Body of pancreas (tissue), 4 donors: Measurements from ENCODE around the gene SCCPDH. TPM values are rescaled to one million over a fixed set of nuclear protein-coding genes. Genes with fewer than 3 reads are reported as not detected.
"Not testable (repeated sequence)": the region's sequence is repeated elsewhere in the genome, so short reads cannot be mapped to it uniquely, and the experiment has no call there.

ENCODE experiments used
- ATAC-seq: fragments of 150-250 bp; one replicate; pipeline ENCODE4 v1.9.1; 2016
- DNase-seq, 4 donors: peaks; one replicate each; pipeline ENCODE4 v3.0.0-alpha.2; 2019
- H3K27ac ChIP-seq, 4 donors: fragments of 200-600 bp; sonication (generic); 1 replicate in 3 of 4; 2 replicates in 1 of 4; pipeline versions ENCODE4 v1.5.1 to v1.6.1; 2016 to 2019; ENCODE audit warnings: mild to moderate bottlenecking in 1 of 4, mixed read lengths in 1 of 4, moderate library complexity in 1 of 4
- H3K27me3 ChIP-seq, 2 donors: fragments of 200-600 bp; sonication (generic); one replicate each; pipeline ENCODE4 v1.6.0; 2016; ENCODE audit warnings: mild to moderate bottlenecking in 1 of 2
- H3K36me3 ChIP-seq, 2 donors: fragments of 200-600 bp; sonication (generic); replicated peaks in 1 of 2; 2 replicates each; pipeline ENCODE4 v1.5.1; 2016; ENCODE audit warnings: low read depth in 2 of 2; ENCODE audit not compliant: insufficient read depth in 1 of 2
- H3K4me1 ChIP-seq: fragments of 200-600 bp; sonication (generic); one replicate; pipeline ENCODE4 v1.6.0; 2016
- H3K4me3 ChIP-seq, 2 donors: fragments of 200-600 bp; sonication (generic); 1 replicate in 1 of 2; 2 replicates in 1 of 2; pipeline ENCODE4 v1.5.1; 2016 to 2019
- H3K9me3 ChIP-seq, 3 donors: fragments of 200-600 bp; sonication (generic); 1 replicate in 2 of 3; 2 replicates in 1 of 3; pipeline ENCODE4 v1.5.1; 2016
- CTCF ChIP-seq, 7 experiments: fragments of 450-650 bp in 4 of 7; fragments of 200-600 bp in 3 of 7; sonication (generic) in 3 of 7; IDR thresholded peaks; one replicate each; pipeline ENCODE4 v1.5.1; 2016 to 2019; ENCODE audit warnings: antibody characterized with exemption in 7 of 7
- POLR2A ChIP-seq, 3 donors: fragments of 450-650 bp; IDR thresholded peaks; one replicate each; pipeline ENCODE4 v1.6.1; 2016; ENCODE audit warnings: antibody characterized with exemption in 3 of 3, mild to moderate bottlenecking in 2 of 3
- WGBS, 2 donors: methylation state at CpG; one replicate each; pipeline ENCODE4 v1.1.5; 2017; 5-methylcytosine and 5-hydroxymethylcytosine counted together
- intact Hi-C: fragments of 100-400 bp; cut with DNase I; formaldehyde crosslinking; loops from one replicate; pipeline ENCODE4 v1.15.1; 2023
- small RNA-seq: library from RNA; depleted of rRNA; stranded (forward); fragments of <200 nt; gene quantifications from one replicate; pipeline ENCODE3, GENCODE V24; 2016
- total RNA-seq, 2 donors: library from RNA; depleted of rRNA; stranded (reverse); fragments of >200 nt; gene quantifications; one replicate each; pipeline ENCODE4 v1.1.0, GENCODE V29; 2016

SCCPDH gene
- total RNA-seq, 2 donors from 2014 or later: 9.9 to 15.0 TPM

DNA sequence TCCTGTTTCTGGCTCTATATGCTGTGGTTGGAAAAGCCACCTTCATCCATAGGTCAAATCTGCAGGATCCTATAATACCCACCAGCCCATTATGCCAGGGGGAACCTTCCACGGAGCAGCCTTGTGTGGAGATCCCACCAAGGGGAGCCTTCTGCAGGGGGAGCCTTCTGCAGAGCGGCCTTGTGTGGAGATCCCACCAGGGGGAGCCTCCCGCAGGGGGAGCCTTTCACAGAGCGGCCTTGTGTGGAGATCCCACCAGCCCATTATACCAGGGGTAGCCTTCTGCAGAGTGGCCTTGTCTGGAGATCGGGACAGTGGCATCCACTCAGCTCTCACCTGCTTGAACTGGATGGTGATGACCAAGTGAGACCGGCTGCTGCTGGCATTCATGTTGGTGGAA is 85.3 kb downstream of the SCCPDH start:
- ATAC-seq (no peak), DNase-seq (no peak)
- H3K36me3 ChIP-seq: no peaks in the 10 kb centered on the region
- H3K4me3 ChIP-seq: no peak overlapping the region
- TF ChIP-seq CTCF (IDR thresholded peaks at IDR 0.05) (no peak), POLR2A (IDR thresholded peaks at IDR 0.05) (no peak)
- H3K27me3 ChIP-seq: no peaks in the 10 kb centered on the region
- H3K4me1 ChIP-seq: no peaks in the 10 kb centered on the region
- 81 to 94% methylated on average over 2 to 6 of the region's 6 CpGs for WGBS, 2 donors
- H3K27ac ChIP-seq: no peak overlapping the region
- intact Hi-C loops: no loop called here
- no peaks in the 10 kb centered on the region for H3K9me3 ChIP-seq

- no peaks in the 10 kb centered on the region for H3K4me1 ChIP-seq
- H3K36me3 ChIP-seq: no peaks in the 10 kb centered on the region
- DNase-seq: no peak
- H3K27me3 ChIP-seq: no peaks in the 10 kb centered on the region
- TF ChIP-seq POLR2A (IDR thresholded peaks at IDR 0.05) (no peak), CTCF (IDR thresholded peaks at IDR 0.05) (no peak)
- intact Hi-C loops: no loop called here
- 68 to 74% methylated on average over 3 of the region's 3 CpGs for WGBS, 2 donors
- H3K27ac ChIP-seq: no peak overlapping the region
- no peak overlapping the region for H3K4me3 ChIP-seq
- H3K9me3 ChIP-seq: no peaks in the 10 kb centered on the region
- no peak for ATAC-seq
Observed at GRCh38 chr1:246811985-246812384, 87.8 kb downstream of the SCCPDH start.

DNA sequence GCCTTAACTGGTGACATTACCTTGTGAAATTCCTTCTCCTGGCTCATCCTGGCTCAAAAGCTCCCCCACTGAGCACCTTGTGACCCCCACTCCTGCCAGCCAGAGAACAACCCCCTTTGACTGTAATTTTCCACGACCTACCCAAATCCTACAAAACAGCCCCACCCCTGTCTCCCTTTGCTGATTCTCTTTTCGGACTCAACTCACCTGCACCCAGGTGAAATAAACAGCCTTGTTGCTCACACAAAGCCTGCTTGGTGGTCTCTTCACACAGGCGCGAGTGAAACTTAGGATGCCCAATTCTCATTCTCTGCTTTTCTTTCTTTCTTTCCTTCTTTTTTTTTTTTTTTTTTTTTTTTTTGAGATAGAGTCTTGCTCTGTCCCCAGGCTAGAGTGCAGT is 89.1 kb downstream of the SCCPDH start:
- H3K4me1 ChIP-seq, H3K4me3 ChIP-seq, DNase-seq, H3K36me3 ChIP-seq, ATAC-seq, H3K9me3 ChIP-seq, H3K27ac ChIP-seq, H3K27me3 ChIP-seq, intact Hi-C loops: not testable (repeated sequence)
- WGBS, 2 donors: 65 to 68% methylated on average over 3 to 4 of the region's 4 CpGs

DNA sequence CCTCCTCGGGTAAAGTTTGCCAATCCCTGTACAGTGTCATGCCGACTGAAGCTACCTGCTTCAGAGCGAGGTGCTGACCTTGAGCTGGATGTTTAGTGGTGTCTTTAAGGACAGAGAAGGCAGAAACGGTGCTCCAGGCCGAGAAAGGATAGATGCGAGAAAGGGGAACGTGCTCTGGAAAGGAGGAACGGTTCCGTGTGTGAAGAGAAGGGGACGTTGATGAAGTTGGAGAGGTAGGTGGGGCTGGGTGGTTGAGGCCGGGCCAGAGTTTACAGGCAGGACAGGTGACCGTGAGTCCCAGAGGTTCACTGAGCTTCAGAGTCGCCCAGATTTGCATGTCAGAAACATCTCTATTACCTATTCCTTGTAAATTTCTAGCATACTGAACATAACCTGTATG is 90.7 kb downstream of the SCCPDH start:
- Histone ChIP-seq H3K4me1 (no peaks in the 10 kb centered on the region), H3K27me3 (no peaks in the 10 kb centered on the region), H3K4me3 (no peak overlapping the region), H3K27ac (no peak overlapping the region), H3K9me3 (no peaks in the 10 kb centered on the region), H3K36me3 (no peaks in the 10 kb centered on the region)
- intact Hi-C loops: no loop called here
- 58 to 59% methylated on average over 13 of the region's 13 CpGs for WGBS, 2 donors
- TF ChIP-seq POLR2A (IDR thresholded peaks at IDR 0.05) (no peak), CTCF (IDR thresholded peaks at IDR 0.05) (no peak)
- DNase-seq (no peak), ATAC-seq (no peak)

DNA sequence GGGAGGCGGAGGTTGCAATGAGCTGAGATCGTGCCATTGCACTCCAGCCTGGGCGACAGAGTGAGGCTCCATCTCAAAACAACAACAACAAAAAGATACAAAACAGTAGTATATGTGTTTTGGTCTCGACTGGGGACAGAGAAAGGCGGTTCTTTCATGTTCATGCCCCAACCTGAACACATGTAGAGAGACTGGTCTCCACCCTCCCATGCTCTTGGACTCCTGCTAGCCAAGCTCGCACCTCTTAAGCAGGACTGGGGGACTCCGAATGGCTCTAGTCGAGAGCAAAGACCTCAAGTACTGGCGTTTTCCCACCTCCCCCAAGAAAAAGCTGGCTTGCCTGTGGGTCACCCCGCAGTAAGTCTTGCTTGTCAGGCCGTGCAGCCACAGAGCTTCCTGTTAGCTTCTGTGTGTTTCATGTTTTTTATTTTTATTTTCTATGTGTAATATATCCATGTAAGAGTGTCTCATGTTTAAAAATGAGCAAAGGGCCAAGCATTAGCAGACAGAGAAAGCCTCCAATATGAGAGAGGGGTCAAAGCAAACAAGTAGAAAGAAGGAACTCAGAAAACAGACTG is 91.6 kb downstream of the SCCPDH start:
- H3K9me3 ChIP-seq: no peaks in the 10 kb centered on the region
- no peak overlapping the region for H3K27ac ChIP-seq
- H3K4me3 ChIP-seq: no peak overlapping the region
- no peaks in the 10 kb centered on the region for H3K36me3 ChIP-seq
- DNase-seq: no peak
- no peak for TF ChIP-seq CTCF (IDR thresholded peaks at IDR 0.05)
- no peak for TF ChIP-seq POLR2A (IDR thresholded peaks at IDR 0.05)
- no peaks in the 10 kb centered on the region for H3K27me3 ChIP-seq
- intact Hi-C loops: no loop called here
- ATAC-seq: no peak
- WGBS, 2 donors: 58 to 84% methylated on average over 11 of the region's 11 CpGs
- H3K4me1 ChIP-seq: no peaks in the 10 kb centered on the region

Small RNA genes within 50 kb of the gene (small RNA-seq; reads per million reads assigned to genes)
- gene AC113174.1: not detected

Other genes starting within 250 kb of the SCCPDH start
- gene SMYD3, start 217.1 kb upstream of the SCCPDH start, total RNA-seq: 10 to 100 TPM; 13.5 to 20.8 TPM
- 1 to 10 TPM; 2.3 to 8.3 TPM for gene TFB2M, start 158.1 kb upstream of the SCCPDH start, total RNA-seq
- 10 to 100 TPM; 10.9 to 12.2 TPM for gene CNST, start 158.0 kb upstream of the SCCPDH start, total RNA-seq
- 10 to 100 TPM; 17.5 to 18.7 TPM for gene AHCTF1, start 207.5 kb downstream of the SCCPDH start, total RNA-seq